Brain microvascular endothelial cell (primary cell): ENCODE data around the gene FBLN7.
A peak's percentile ranks its signal among the peaks of the same experiment; 100 is the strongest.

Experiments
- DNase-seq: peaks from one replicate; pipeline ENCODE4 v3.0.0-alpha.2; 2020
- H3K27ac ChIP-seq: fragments of 250-450 bp; sonication (Bioruptor Pico); 2 replicates; pipeline ENCODE4 v1.5.1; 2020; ENCODE audit warnings: mild to moderate bottlenecking, moderate library complexity
- H3K27me3 ChIP-seq: fragments of 250-450 bp; sonication (Bioruptor Pico); replicated peaks from 2 replicates; pipeline ENCODE4 v1.5.1; 2020; ENCODE audit warnings: mild to moderate bottlenecking
- H3K36me3 ChIP-seq: fragments of 250-450 bp; sonication (Bioruptor Pico); replicated peaks from 2 replicates; pipeline ENCODE4 v1.5.1; 2020; ENCODE audit warnings: mild to moderate bottlenecking
- H3K4me3 ChIP-seq: 2 replicates; pipeline ENCODE4 v1.5.1; 2011; ENCODE audit warnings: low read depth, mild to moderate bottlenecking, control low read depth, low read length, moderate library complexity
- CTCF ChIP-seq: IDR thresholded peaks from 2 replicates; pipeline ENCODE4 v1.5.1; 2011; ENCODE audit warnings: low read depth, mild to moderate bottlenecking, moderate library complexity, low read length, control low read depth, inconsistent platforms; ENCODE audit errors: missing control alignments
- in situ Hi-C: cut with HindIII; loops from 2 replicates; pipeline ENCODE4 v1.10.0; 2017; ENCODE audit warnings: low sequenced_read_pairs, low pct_ligation_motif_present

Gene FBLN7

GRCh38 chr2:112153179-112153490 is 14.9 kb downstream of the FBLN7 start:
- no peak overlapping the region for H3K27ac ChIP-seq
- in situ Hi-C loops, result no loop called here
- no peak overlapping the region for H3K4me3 ChIP-seq
- no peaks in the 10 kb centered on the region for H3K27me3 ChIP-seq
- no peak for TF ChIP-seq CTCF
- no peaks in the 10 kb centered on the region for H3K36me3 ChIP-seq
- DNase-seq, result no peak

GRCh38 chr2:112153501-112153900 is 15.3 kb downstream of the FBLN7 start:
- Histone ChIP-seq H3K27me3 (no peaks in the 10 kb centered on the region), H3K27ac (no peak overlapping the region), H3K36me3 (no peaks in the 10 kb centered on the region), H3K4me3 (no peak overlapping the region)
- in situ Hi-C loops, result no loop called here
- no peak for DNase-seq
- TF ChIP-seq CTCF, result no peak

GRCh38 chr2:112154246-112155117 is 16.3 kb downstream of the FBLN7 start:
- Histone ChIP-seq H3K36me3 (no peaks in the 10 kb centered on the region), H3K4me3 (no peak overlapping the region), H3K27ac (no peak overlapping the region), H3K27me3 (no peaks in the 10 kb centered on the region)
- DNase-seq, result no peak
- in situ Hi-C loops, result no loop called here
- TF ChIP-seq CTCF, result no peak

GRCh38 chr2:112155331-112156151 is 17.4 kb downstream of the FBLN7 start:
- in situ Hi-C loops, result no loop called here
- Histone ChIP-seq H3K27ac (no peak overlapping the region), H3K4me3 (no peak overlapping the region), H3K36me3 (no peaks in the 10 kb centered on the region), H3K27me3 (no peaks in the 10 kb centered on the region)
- no peak for TF ChIP-seq CTCF
- DNase-seq, result no peak

- Histone ChIP-seq H3K27ac (no peak overlapping the region), H3K27me3 (no peaks in the 10 kb centered on the region)
- DNase-seq, result peak; percentile 62
Measured at GRCh38 chr2:112156152-112156986, 18.2 kb downstream of the FBLN7 start.

More at GRCh38 chr2:112156152-112156986, 18.2 kb downstream of the FBLN7 start:
- TF ChIP-seq CTCF, result no peak
- H3K36me3 ChIP-seq, result no peaks in the 10 kb centered on the region
- H3K4me3 ChIP-seq, result no peak overlapping the region
- in situ Hi-C loops, result no loop called here
